Retina (tissue), 1 donor: ENCODE data around the gene MBNL1.
"Not testable (repeated sequence)": the region's sequence is repeated elsewhere in the genome, so short reads cannot be mapped to it uniquely, and the experiment has no call there.

ENCODE experiments used
- DNase-seq: peaks from one replicate; pipeline ENCODE4 v3.0.0-alpha.2; 2016

Gene MBNL1

DNA sequence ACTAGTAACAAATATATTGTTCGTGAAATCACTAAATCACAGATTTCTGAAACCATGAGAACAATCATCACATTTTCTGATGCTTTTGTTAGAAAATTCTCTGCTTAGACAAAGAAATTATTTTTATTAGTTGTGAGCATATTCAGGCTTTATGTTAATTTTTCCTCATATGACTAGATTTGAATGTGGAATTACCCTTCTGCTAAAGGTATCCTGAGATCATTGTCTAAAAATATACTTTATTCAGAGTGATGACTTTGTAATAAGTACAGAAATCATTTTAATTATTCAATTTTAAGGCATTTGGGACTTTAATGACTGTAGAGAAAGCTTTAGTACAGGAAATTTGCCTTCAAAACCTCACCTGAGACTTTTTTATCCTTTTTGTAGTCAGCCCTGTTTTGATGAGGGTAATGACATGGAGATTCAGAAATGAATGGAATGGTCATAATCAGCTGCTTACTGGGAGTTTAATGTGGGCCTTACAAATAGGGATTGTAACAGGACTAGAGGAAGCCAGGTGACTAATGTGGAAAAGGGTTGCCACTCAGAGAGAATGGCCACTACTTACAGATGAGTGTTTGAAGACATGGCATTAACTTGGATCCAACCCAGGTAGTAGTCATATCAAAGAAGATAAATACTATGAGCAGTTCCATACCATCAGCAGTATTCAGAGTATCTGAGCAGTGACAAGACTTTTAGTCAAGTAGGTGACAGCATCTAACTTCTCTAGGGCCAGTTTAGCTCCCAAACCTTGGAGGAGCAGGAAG lies 148.3 kb downstream of the MBNL1 start:
- DNase-seq, result no peak

DNA sequence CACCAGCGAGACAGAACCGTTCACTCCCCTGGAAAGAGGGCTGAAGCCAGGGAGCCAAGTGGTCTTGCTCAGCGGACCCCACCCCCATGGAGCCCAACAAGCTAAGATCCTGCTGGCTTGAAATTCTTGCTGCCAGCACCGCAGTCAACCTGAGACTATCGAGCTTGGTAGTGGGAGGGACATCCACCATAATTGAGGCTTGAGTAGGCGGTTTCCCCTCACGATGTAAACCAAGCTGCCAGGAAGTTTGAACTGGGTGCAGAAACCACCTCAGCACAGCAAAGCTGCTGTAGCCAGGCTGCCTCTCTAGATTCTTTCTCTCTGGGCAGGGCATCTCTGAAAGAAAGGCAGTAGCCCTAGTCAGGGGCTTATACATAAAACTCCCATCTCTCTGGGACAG lies 151.0 kb downstream of the MBNL1 start:
- DNase-seq, result no peak

DNA sequence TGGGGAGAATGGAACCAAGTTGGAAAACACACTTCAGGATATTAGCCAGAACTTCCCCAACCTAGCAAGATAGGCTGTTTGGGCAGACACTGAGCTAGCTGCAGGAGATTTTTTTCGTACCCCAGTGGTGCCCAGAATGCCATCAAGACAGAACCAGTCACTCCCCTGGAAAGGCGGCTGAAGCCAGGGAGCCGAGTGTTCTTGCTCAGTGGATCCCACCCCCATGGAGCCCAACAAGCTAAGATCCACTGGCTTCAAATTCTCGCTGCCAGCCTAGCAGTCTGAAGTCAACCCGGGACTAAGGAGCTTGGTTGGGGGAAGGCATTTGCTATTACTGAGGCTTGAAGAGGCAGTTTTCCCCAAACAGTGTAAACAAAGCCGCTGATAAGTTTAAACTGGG lies 152.4 kb downstream of the MBNL1 start:
- no peak for DNase-seq

DNA sequence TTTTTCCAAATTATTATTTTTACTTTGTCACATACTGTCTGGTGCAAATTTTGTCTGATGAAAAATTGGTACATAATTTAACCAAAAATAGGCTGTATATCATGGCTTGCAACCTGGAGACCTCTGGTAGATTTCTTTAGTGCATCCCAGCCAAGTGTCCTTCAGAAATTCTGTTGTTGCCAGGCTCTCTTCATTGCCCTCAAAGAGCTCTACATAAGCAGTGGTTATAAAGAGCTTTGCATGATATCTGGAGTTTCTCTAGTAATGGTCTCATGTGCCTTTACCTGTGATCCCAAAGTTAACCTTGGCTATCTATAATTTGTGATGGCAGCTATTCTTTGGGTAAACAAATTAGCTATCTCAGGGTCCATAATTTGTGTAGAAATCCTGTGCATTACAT lies 157.7 kb downstream of the MBNL1 start:
- DNase-seq, result no peak

DNA sequence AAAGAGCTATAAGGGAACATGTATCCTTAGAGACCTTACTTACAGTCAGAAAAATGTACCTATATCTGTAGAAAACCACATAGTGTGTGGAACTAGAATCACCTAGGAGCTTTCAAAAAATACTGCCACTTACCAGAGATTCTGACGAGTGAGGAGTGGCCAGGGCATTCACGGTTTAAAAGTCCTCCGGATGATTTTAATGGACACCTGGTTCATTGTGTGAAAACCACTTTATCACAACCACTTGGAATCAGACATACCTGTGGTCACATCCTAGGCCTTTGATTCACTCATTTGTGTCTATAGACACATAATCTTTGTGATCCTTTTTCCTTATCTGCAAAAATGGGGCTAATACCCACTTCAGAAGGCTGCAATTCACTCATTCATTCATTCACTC lies 159.8 kb downstream of the MBNL1 start:
- no peak for DNase-seq

DNA sequence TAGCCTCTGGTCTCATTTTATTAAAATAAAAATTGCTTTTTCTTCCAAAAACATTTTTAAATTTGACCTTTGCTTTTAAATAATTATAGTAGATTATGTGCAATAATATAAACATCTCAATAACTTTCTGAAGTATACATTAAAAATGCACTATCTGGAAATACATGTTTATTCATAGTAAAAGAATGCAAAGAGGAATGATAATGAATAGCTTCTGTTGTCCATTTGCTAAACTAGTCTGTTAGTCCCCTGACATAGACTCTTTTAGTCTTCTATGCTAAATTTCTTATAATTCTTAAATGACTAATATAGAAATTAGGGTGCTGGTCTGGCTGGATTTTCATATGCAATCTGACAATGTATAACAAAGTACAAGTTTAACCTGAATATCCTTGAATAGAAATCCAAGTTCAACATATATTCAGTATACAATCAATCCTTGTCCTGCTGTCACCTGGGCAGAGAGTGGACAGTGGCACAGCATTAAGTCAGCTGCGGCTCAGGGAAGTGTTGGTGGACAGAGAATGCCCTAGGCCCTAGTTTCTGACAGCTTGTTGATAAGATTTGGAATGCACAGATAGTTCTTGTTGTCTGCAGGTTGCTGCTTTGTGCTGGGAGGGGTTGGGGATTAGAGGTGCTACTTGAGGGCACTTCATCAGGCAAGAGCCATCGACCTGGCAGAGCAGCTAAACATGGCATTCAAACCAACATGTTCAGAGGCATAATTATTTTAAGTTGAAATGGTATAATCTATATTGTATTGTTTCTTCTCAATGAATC lies 161.7 kb downstream of the MBNL1 start:
- DNase-seq, result no peak

DNA sequence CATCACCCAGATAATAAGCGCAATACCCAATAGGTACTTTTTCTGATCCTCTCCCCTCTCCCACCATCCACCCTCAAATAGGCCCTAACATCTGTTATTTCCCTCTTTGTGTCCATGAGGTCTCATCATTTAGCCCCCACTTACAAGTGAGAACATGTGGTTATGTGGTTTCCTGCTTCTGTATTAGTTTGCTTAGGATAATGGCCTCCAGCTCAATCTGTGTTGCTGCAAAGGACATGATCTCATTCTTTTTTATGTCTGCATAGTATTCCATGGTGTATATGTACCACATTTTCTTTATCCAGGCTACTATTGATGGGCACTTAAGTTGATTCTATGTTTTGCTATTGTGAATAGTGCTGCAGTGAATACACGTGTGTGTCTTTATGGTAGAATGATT lies 165.4 kb downstream of the MBNL1 start:
- DNase-seq, result no peak

DNA sequence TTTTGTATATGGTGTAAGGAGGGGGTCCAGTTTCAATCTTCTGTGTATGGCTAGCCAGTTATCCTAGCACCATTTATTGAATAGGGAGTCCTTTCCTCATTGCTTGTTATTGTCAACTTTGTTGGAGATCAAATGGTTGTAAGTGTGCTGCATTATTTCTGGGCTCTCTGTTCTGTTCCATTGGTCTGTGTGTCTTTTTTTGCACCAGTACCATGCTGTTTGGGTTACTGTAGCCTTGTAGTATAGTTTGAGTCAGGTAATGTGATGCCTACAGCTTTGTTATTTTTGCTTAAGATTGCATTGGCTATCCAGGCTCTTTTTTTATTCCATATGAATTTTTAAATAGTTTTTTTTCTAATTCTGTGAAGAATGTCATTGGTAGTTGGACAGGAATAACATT lies 166.5 kb downstream of the MBNL1 start:
- DNase-seq, result not testable (repeated sequence)

DNA sequence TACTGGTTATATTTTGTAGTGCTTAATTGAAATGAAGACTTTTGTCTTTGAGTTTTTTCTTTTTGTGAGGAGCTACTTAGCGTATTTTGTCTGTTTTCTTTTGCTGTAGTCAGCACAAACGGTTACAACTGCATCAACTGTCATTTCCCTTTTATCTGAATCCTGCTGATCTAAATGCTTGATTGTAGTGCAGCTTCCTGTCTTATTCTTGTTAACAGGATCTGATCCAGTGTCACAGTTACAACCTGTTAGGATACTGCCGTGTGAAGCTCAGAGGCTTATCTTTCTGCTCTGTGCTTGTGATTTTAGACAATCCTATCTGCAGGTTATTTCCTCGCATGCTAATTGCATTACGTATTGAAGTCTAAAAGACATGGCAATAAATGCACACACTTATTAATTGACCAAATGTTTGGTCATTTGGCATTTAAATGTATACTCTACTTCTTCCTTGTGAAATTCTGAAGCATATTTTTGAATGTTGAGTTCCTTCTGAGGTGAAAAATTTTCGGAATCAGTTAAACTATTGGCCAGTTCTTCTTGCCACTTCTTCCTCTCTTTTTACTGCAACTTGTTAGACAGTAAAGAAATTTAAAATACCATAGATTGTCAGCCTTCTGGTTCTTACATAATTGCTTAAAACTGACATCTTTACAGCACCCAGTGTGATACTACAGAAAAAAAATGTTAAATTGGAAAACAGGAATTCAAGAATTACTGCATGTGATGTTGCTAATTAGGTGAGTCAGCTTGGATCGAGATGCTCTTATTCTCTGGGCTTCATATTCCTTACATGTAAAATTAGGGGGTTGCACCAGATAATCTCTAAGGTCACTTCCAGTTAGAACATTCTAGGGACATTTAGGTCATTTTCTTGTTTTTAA lies 168.2 kb downstream of the MBNL1 start:
- no peak for DNase-seq

DNA sequence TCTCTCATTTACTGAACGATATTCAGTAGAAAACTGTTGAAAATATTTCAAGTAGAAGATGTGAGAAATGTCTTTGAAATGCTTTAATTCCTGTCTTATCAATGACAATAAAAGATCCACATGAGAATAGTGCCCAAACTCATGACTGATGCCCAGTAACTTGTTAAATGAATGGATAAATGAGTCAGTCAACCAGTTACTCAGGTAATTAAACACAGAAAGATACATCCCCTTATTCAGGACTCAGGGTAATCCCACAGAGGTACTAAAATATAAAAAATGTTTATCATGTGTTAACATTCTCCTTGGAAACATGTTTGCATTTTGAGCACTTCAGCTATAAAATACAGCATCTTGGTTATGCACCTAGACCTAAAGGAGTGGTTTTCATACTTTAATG lies 169.5 kb downstream of the MBNL1 start:
- no peak for DNase-seq

DNA sequence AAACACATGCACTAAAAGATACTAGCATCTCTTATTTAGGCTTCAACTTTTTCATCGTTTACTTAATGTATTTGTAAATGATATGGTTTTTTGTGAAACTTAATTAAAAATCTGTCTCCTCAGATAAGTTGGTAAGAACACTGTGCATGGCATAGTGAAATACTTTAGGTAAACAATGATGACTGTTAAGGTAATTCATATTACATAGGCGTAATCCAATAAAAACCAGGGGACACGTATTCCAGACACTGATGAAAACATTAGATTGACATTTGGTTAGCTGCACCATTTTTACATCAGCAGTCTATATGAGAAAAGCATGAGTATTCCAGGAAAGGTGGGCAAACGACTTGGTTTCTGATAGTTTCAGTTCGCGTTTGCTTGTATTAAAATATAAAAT lies 170.0 kb downstream of the MBNL1 start:
- DNase-seq, result no peak

DNA sequence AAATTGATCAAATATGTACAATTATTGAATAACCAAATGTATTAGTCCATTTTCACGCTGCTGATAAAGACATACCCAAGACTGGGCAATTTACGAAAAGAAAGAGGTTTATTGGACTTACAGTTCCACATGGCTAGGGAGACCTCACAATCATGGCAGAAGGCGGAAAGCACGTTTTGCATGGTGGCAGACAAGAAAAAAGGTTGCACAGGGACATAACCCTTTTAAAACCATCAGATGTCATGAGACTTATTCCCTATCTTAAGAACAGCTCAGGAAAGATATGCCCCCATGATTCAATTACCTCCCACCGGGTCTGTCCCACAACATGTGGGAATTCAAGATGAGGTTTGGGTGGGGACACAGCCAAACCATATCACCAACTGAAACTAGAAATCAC lies 171.5 kb downstream of the MBNL1 start:
- not testable (repeated sequence) for DNase-seq

DNA sequence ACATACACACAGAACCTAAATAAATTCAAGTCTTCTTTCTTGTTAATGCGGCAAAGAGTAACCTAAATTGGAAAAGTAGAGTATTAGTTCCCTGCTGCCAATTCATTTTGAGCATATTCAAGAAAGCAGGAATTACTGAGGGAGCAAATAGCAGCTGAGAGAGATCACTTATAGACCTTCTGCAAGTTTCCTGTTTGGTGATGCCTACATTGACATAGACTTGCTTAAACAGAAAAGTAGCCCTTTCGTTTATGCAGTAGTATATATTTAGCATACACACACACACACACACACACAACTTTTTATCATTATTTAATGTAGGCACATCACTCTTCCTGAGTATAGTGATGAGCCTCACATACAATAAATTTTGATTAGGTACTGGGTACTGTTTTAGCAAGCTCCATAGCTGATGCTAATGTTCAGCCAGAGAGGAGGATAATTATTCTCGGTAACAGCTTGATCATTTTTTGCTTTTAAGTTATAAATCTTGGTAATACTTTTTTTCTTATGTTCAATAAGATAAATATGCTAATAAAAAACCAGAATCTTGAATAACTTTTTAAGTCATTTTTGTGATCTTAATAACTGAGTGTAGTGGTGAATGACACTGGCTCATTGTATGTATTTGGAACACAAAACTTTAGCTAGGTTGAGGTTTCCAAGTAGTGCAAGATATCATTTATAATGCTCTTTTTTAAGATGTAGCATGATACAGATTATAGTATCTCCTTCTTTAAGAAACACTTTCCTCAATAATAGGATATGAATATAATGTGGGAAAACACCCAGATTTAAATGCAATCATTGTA lies 174.7 kb downstream of the MBNL1 start:
- no peak for DNase-seq

DNA sequence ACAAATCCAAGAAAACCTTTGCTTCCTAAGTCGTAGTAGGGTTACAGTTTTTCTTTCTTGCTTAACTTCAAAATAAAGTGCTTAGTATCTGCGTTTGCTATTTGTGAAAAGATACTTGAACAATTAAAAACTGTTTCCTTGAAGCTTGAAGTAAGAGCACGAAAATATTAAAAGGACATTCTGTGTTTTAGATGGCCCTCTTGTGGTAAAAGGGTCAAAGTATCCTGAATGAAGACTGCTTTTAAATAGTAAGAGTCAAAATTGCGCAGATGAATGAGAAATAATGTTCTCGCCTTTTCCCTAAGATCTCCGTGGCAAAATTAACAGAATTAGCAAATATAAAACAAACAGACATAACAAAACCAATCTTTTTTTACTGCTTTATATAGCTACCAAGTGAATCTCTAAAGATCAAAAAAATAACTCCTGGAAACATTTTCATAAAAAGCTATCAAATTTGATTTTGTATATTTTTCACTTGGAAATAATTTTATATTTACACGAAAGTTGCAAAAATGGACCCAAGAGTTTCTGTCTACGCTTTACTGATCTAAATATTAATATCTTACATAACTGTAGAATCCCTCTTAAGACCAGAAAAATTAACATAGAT lies 175.4 kb downstream of the MBNL1 start:
- DNase-seq, result peak; percentile 32

DNA sequence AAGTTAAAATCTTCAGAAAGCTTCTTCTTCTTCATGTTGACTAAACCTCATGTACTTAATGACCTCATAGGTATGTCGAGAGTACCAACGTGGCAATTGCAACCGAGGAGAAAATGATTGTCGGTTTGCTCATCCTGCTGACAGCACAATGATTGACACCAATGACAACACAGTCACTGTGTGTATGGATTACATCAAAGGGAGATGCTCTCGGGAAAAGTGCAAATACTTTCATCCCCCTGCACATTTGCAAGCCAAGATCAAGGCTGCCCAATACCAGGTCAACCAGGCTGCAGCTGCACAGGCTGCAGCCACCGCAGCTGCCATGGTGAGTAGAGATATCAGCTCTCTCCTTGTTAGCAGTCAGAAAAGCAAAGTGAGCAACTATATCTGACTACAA lies 176.5 kb downstream of the MBNL1 start:
- DNase-seq, result no peak

DNA sequence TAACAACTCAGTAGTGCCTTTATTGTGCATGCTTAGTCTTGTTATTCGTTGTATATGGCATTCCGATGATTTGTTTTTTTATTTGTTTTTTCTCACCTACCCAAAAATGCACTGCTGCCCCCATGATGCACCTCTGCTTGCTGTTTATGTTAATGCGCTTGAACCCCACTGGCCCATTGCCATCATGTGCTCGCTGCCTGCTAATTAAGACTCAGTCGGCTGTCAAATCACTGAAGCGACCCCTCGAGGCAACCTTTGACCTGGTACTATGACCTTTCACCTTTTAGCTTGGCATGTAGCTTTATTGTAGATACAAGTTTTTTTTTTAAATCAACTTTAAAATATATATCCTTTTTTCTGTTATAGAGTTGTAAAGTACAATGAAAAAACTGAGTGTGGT lies 177.8 kb downstream of the MBNL1 start:
- DNase-seq, result no peak

DNA sequence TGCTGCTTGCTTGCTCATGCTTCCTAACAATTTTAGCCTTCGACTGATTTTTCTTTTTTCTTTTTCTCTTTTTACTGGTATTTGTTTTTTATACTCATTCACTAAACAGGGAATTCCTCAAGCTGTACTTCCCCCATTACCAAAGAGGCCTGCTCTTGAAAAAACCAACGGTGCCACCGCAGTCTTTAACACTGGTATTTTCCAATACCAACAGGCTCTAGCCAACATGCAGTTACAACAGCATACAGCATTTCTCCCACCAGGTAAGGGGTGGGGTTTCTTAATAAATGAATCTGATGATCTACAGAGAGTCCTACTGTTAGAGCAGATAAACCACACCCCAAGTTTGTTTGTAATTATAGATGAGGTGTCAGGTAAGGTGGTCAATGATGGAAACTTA lies 178.8 kb downstream of the MBNL1 start:
- no peak for DNase-seq

DNA sequence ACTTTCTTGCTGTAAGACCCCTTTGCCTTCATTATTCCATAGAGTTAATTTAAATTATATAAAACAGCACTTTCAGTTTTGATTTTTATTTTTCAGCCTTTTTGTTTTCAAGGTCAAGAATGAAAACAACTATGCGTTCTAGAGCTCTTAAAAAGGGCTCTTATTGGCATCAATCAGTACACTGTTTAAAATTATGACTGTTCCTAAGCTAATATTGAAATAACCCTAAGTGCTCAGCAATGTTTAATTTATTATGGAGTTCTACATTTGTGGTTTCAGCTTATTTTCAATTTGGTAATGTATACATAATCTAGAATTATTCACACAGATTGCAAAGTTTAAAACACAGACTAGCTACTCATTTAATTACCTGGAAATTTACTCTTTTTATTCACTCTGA lies 179.4 kb downstream of the MBNL1 start:
- DNase-seq, result no peak

DNA sequence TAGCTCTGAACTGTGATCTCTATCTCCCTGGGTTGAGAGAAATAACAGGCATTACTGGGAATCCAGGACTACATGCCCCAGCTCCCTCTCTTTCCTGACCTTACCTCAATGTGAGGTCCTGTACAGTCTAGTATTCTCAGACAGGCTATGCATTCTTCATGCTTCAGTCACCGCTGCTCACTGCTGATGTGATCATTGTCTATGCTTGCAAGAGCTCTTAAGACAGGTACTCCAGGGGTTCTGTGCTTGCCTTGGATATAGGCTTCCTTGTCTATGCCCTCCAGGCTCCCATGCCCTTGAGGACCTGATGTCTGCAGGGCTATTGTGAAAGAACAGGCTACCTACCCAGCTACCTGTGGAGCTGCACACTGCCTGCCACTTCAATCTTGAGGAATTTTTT lies 183.6 kb downstream of the MBNL1 start:
- DNase-seq, result no peak

DNA sequence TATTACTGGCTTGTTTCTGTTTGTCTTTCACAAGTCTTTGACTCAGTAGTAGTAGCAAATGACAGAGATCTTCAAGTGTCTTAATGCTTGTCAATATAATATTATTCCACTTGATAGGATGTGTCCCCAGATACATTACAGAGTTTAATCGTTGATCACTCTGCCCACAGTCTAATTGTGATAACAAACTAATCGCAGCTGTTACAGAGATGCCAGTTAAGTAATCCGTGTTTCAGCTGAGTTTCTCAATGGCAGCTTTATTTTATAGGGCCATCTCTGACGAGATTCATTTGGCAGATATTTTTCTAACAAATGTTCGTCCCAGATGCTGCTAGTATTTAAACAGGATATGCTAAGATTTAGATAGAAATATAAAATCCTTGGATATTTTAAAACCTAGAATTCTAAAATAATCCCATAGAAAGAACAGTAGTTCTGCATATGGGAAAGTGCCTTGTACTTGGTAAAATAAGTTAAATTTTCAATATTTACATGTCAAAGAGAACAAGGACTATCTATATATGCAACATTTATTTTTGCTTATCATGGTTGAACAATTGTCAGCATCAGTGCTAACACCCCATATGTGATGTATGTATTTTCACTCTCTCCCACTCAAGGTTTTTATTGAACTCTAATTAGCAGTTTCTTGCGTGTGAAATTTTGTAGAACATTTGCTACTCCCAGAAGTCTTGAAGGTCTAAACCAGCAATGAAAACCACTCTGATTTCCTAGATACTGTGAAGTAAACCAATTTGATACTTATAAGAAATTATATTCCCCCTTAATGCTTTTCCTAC lies 185.5 kb downstream of the MBNL1 start:
- no peak for DNase-seq

DNA sequence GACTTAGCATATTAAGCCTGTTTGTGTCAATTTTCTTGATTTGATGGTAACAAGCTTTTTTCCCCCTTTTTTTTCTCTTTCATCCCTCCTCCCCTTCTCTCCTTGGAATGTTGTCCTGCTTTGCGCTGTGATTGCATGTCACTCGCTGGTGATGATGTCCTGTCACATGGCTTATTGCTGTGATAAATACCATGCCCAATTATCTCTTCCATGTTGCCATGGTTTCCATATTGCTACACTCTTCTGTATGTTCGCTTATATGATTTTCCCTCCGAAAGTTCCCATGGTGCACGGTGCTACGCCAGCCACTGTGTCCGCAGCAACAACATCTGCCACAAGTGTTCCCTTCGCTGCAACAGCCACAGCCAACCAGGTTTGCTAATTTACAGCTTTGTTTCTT lies 187.3 kb downstream of the MBNL1 start:
- DNase-seq, result no peak
